Stimulated activated CD4-positive, alpha-beta T cell treated with anti-CD3 and anti-CD28 coated beads, Interleukin-1b, Interleukin-23, amount 100 ng/mL, for 4 hours (primary cell): Measurements from ENCODE around the gene SNRPA.

ENCODE experiments used
- DNase-seq, 2 donors: peaks; one replicate each; pipeline ENCODE4 v3.0.0-alpha.2; 2020; ENCODE audit warnings: low read depth in 2 of 2

Gene SNRPA

GRCh38 chr19:40750874-40751537 is at the start of gene SNRPA:
TSS of gene SNRPA (plus strand) at chr19:40751203. CDS start at chr19:40751409, 206 bp downstream.
- peak; percentile 88 to 90 for DNase-seq

- DNase-seq: no peak
Measured at GRCh38 chr19:40701758-40702157, 49.2 kb upstream of the SNRPA start.

GRCh38 chr19:40702337-40703012 is 48.5 kb upstream of the SNRPA start:
- no peak for DNase-seq

- DNase-seq: no peak
Measured at GRCh38 chr19:40703029-40703755, 47.8 kb upstream of the SNRPA start.

GRCh38 chr19:40704491-40705361 is 46.3 kb upstream of the SNRPA start:
- no peak for DNase-seq

GRCh38 chr19:40705362-40705651 is 45.7 kb upstream of the SNRPA start:
- no peak for DNase-seq

GRCh38 chr19:40705950-40706619 is 44.9 kb upstream of the SNRPA start:
- no peak for DNase-seq

GRCh38 chr19:40707615-40708014 is 43.4 kb upstream of the SNRPA start:
- DNase-seq: no peak

- no peak for DNase-seq
Measured at GRCh38 chr19:40709817-40710216, 41.2 kb upstream of the SNRPA start.

GRCh38 chr19:40713939-40714338 is 37.1 kb upstream of the SNRPA start:
- DNase-seq: no peak

DNA sequence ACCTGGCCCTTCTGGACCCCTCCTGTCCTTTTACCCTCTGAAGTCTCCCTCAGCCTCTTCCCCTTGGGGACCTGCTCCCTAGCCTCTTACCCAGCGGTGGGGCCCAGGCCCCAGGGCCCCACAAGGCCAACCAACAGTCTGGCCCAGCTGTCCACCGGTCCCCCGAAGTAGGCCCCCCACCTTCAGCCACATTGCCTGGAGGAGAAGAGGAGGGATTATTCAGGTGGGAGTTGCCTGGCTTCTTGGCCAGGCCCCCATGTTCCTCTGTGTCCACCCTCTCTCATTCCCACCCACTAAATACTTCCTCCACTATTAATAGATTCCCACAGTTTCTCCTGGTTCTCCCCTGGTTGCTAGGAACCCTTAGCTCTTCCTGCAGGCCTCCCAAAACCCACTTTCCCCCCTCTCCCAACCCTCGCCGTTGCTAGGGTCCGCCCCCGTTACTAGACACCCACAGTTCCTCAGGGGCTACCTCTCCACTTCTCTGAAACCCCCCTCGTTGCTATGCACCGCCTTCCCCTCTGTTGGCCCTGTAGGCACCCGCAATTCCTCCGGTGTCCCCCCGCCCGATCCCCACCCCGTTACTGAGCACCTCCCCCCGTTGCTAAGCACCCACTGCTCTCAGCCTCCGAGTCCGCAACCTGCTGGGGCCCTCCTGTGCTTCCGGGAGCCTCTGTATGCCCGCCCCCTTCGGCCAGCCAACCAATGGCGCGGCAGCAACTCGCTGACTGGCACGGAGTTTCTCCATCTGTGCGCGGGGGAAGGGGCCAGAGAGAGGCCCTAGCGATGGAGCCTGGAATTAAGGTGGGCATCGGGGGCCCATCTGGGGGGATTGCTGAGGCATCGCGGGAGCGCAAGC is 36.3 kb upstream of the SNRPA start:
- peak; percentile 85 to 87 for DNase-seq

DNA sequence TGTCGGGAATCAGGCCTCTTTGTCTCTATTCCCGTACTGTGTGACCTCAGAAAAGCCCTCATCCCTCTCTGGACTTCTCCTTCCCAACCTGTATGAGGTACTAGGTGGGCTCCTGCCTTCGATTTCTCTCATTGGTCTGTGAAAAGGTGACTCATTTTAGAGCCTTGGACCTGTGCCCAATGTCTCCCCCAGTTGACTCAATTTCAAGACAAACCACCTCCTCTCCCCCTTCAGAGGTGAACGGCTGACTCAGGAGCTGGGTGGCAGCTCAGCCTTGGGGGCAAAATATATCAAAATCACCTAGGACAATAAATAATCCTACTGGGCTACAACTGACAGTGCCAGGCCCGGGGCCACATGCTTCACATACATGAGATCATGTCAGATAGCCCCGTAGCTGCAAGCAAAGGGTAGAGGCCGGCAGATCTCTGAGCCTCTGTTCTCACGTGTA is 34.9 kb upstream of the SNRPA start:
- peak; percentile 50 to 74 for DNase-seq

DNA sequence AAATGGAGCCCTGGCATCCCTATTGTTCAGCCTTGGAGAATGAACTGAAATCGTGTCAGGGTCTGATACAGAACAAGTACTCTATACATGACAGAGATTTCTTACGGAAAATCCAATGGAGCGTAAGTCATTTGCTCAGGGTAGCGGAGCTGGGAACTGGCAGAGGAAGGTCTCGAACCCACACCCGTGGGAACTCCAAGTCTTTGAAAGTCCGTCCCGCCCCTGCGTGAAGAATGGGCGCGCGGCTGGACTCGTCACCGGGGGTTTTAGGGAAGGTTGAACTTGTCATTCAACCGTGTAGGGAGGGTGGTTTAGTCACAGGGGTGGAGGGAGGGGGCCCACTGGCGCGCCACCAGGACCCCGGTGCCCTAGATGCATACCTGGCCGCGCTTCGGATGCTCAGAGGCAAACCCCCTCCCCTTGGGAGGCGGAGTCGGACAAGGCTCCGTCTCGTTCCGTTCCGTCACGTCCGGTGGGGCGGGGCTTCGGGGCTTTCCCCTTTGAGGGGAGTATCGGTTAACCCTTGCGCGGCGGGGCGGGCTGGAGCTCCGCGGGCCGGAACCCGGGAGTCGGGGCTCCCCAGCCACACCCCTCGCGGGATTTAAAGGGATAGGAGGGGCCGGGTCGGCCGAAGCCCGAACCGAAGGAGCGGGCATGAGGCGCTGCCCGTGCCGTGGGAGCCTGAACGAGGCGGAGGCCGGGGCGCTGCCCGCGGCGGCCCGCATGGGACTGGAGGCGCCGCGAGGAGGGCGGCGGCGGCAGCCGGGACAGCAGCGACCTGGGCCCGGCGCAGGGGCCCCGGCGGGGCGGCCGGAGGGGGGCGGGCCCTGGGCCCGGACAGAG is 34.3 kb upstream of the SNRPA start, which contains the start of the genes COQ8B and ITPKC:
COQ8B (minus strand) TSS at position 405 of the 843 bp plus-strand sequence. CDS start 2,254 bp downstream, outside the sequence.
ITPKC (plus strand) TSS at position 631 of the 843 bp plus-strand sequence; CDS start at position 655, 24 bp downstream.
- DNase-seq: peak; percentile 100

DNA sequence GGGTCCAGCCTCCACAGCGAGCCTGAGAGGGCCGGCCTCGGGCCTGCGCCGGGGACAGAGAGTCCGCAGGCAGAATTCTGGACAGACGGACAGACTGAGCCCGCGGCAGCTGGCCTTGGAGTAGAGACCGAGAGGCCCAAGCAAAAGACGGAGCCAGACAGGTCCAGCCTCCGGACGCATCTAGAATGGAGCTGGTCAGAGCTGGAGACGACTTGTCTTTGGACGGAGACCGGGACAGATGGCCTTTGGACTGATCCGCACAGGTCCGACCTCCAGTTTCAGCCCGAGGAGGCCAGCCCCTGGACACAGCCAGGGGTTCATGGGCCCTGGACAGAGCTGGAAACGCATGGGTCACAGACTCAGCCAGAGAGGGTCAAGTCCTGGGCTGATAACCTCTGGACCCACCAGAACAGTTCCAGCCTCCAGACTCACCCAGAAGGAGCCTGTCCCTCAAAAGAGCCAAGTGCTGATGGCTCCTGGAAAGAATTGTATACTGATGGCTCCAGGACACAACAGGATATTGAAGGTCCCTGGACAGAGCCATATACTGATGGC is 33.6 kb upstream of the SNRPA start:
- no peak for DNase-seq

GRCh38 chr19:40717880-40718773 is 32.9 kb upstream of the SNRPA start:
- no peak for DNase-seq

GRCh38 chr19:40718774-40719391 is 32.1 kb upstream of the SNRPA start:
- DNase-seq: no peak

GRCh38 chr19:40719414-40719894 is 31.5 kb upstream of the SNRPA start:
- no peak for DNase-seq
